ENCODE data around the gene PRPF6. TPM values are rescaled to one million over a fixed set of nuclear protein-coding genes. Genes with fewer than 3 reads are reported as not detected.

PRPF6 gene
- polyA plus RNA-seq, 1 experiment, result 38.5 TPM

- ChIA-PET POLR2A (interaction anchor here (0.7 kb wide), 1 partner anchor 28 kb away, joined by 3 read pairs; no protein-coding TSS in a partner anchor), CTCF (interaction anchor here (2.1 kb wide), 1 partner anchor 39 kb away, joined by 5 read pairs; no protein-coding TSS in a partner anchor)
These were observed 101.3 kb downstream of the PRPF6 start for GRCh38 chr20:64082126-64082731.

More at GRCh38 chr20:64082126-64082731, 101.3 kb downstream of the PRPF6 start:
- TF ChIP-seq, protein P1, sequence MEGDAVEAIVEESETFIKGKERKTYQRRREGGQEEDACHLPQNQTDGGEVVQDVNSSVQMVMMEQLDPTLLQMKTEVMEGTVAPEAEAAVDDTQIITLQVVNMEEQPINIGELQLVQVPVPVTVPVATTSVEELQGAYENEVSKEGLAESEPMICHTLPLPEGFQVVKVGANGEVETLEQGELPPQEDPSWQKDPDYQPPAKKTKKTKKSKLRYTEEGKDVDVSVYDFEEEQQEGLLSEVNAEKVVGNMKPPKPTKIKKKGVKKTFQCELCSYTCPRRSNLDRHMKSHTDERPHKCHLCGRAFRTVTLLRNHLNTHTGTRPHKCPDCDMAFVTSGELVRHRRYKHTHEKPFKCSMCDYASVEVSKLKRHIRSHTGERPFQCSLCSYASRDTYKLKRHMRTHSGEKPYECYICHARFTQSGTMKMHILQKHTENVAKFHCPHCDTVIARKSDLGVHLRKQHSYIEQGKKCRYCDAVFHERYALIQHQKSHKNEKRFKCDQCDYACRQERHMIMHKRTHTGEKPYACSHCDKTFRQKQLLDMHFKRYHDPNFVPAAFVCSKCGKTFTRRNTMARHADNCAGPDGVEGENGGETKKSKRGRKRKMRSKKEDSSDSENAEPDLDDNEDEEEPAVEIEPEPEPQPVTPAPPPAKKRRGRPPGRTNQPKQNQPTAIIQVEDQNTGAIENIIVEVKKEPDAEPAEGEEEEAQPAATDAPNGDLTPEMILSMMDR (IDR thresholded peaks at IDR 0.05; ENCODE audit: low read depth, low read length), result no peak
- Histone ChIP-seq H3K27ac (ENCODE audit: low read depth, low read length) (no peak overlapping the region), H3K27me3 (ENCODE audit: control insufficient read depth, insufficient read depth, low read length) (peaks cover 30% of the 10 kb centered on the region), H3K4me3 (ENCODE audit: low read depth, low read length) (no peak overlapping the region), H3K9me3 (ENCODE audit: control insufficient read depth, insufficient read depth, low read length) (peaks cover 9% of the 10 kb centered on the region)
- no peak for DNase-seq (ENCODE audit: low read depth, low spot score)

Small RNA genes within 50 kb of the gene (small RNA-seq; reads per million reads assigned to genes)
- gene AL355803.1 (ENCODE audit: insufficient read length, low read depth) (not detected), gene MIR647 (ENCODE audit: insufficient read length, low read depth) (not detected), gene MIR6813 (ENCODE audit: insufficient read length, low read depth) (not detected)

Other genes starting within 250 kb of the PRPF6 start
- 1.5 and 1.8 TPM in 2 replicates for gene LIME1, start 244.5 kb upstream of the PRPF6 start, polyA plus RNA-seq (2011; rRNA removed)
- 26.0 and 27.6 TPM in 2 replicates for gene SLC2A4RG, start 241.4 kb upstream of the PRPF6 start, polyA plus RNA-seq (2011; rRNA removed)
- gene ZBTB46, start 149.9 kb upstream of the PRPF6 start, polyA plus RNA-seq (2011; rRNA removed), result 2.0 and 2.8 TPM in 2 replicates
- gene ABHD16B, start 119.6 kb upstream of the PRPF6 start, polyA plus RNA-seq (2011; rRNA removed), result not detected in 2 replicates
- 202 and 219 TPM in 2 replicates for gene TPD52L2, start 115.9 kb upstream of the PRPF6 start, polyA plus RNA-seq (2011; rRNA removed)
- 36.7 and 40.9 TPM in 2 replicates for gene DNAJC5, start 86.0 kb upstream of the PRPF6 start, polyA plus RNA-seq (2011; rRNA removed)
- 18.0 and 22.3 TPM in 2 replicates for gene UCKL1, start 24.7 kb upstream of the PRPF6 start, polyA plus RNA-seq (2011; rRNA removed)
- 4.0 and 6.0 TPM in 2 replicates for gene ZNF512B, start 11.2 kb upstream of the PRPF6 start, polyA plus RNA-seq (2011; rRNA removed)
- 1.3 and 1.8 TPM in 2 replicates for gene SAMD10, start 1.5 kb upstream of the PRPF6 start, polyA plus RNA-seq (2011; rRNA removed)
- 0.01 and 0.07 TPM in 2 replicates for gene C20orf204, start 55.0 kb downstream of the PRPF6 start, polyA plus RNA-seq (2011; rRNA removed)
- not detected in 2 replicates for gene SOX18, start 68.5 kb downstream of the PRPF6 start, polyA plus RNA-seq (2011; rRNA removed)
- 12.8 and 18.0 TPM in 2 replicates for gene TCEA2, start 82.1 kb downstream of the PRPF6 start, polyA plus RNA-seq (2011; rRNA removed)
- 7.5 and 9.3 TPM in 2 replicates for gene RGS19, start 98.4 kb downstream of the PRPF6 start, polyA plus RNA-seq (2011; rRNA removed)
- gene OPRL1, start 99.0 kb downstream of the PRPF6 start, polyA plus RNA-seq (2011; rRNA removed), result 0.86 and 1.1 TPM in 2 replicates
- not detected in 2 replicates for gene LKAAEAR1, start 103.3 kb downstream of the PRPF6 start, polyA plus RNA-seq (2011; rRNA removed)
- gene NPBWR2, start 126.4 kb downstream of the PRPF6 start, polyA plus RNA-seq (2011; rRNA removed), result not detected in 2 replicates
- not detected in 2 replicates for gene MYT1, start 183.3 kb downstream of the PRPF6 start, polyA plus RNA-seq (2011; rRNA removed)